GM12874 (cell line): ENCODE data around the gene INPP5A.

Experiments used
- CTCF ChIP-seq: IDR thresholded peaks from 2 replicates; pipeline ENCODE4 v1.5.1; 2011; ENCODE audit warnings: low read depth, mild to moderate bottlenecking, control low read depth, low read length, moderate library complexity; ENCODE audit not compliant: insufficient read depth

The INPP5A gene

GRCh38 chr10:132574783-132575319, 37.3 kb downstream of the INPP5A start:
- no peak for TF ChIP-seq CTCF

GRCh38 chr10:132575320-132576201, 38.0 kb downstream of the INPP5A start:
- TF ChIP-seq CTCF = no peak

GRCh38 chr10:132576671-132577349, 39.2 kb downstream of the INPP5A start:
- no peak for TF ChIP-seq CTCF

DNA sequence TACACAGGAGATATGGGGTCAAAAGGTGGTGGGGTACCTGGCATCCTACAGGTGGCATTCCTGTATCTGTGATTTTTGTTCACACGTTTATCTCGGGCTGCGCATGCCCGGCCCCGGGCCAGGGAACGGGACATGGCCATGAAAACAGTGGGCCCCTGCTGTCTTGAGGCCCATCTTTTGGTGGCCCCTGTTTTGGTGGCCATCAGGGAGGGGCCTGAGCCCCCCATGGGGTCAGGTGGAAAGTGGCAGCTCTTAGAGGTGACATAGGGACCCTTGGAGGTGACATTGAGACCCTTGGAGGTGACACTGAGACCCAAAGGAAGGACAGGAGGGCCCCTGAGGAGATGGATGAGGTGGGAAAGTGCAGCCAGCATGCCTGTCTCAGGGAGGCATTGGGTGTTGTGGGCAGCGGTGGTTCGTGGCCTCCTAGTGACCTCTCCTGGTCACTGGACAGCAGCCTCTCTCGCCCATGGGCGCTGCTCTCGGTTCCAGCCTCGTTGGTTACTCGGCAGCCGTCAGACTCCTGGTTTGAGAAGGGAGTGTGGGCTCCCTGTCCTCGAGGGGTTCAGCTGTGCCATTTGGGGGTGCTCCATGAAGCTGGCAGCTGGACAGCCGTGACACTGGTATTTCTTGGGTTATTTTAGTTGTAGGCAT, 39.9 kb downstream of the INPP5A start:
- TF ChIP-seq CTCF = no peak

- TF ChIP-seq CTCF = no peak
Observed at GRCh38 chr10:132578287-132578951, 40.8 kb downstream of the INPP5A start.

GRCh38 chr10:132579027-132579859, 41.7 kb downstream of the INPP5A start:
- no peak for TF ChIP-seq CTCF
